Measurements from ENCODE around the gene RBMS1.
A peak's percentile ranks its signal among the peaks of the same experiment; 100 is the strongest.

RBMS1 gene

DNA sequence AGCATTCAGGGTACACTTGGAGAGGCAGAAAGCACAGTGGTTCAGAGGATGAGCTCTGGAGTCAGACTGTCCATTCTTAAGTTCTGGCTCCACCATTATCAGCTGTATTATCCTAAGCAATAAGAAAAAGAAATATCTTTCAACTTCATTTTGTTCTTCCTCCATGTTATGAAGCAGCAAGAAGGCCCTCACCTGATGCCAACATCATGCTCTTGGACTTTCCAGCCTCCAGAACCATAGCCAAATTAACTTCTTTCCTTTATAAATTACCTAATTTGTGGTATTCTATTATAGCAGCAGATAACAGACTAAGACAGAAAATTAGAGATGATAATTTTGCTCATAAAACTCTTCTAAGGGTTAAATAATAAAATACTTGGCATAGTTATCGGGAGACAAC, 137.1 kb downstream of the RBMS1 start:
- no peak for DNase-seq (ENCODE audit: low spot score)
- TF ChIP-seq, protein P1, sequence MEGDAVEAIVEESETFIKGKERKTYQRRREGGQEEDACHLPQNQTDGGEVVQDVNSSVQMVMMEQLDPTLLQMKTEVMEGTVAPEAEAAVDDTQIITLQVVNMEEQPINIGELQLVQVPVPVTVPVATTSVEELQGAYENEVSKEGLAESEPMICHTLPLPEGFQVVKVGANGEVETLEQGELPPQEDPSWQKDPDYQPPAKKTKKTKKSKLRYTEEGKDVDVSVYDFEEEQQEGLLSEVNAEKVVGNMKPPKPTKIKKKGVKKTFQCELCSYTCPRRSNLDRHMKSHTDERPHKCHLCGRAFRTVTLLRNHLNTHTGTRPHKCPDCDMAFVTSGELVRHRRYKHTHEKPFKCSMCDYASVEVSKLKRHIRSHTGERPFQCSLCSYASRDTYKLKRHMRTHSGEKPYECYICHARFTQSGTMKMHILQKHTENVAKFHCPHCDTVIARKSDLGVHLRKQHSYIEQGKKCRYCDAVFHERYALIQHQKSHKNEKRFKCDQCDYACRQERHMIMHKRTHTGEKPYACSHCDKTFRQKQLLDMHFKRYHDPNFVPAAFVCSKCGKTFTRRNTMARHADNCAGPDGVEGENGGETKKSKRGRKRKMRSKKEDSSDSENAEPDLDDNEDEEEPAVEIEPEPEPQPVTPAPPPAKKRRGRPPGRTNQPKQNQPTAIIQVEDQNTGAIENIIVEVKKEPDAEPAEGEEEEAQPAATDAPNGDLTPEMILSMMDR (IDR thresholded peaks at IDR 0.05; ENCODE audit: extremely low read depth, missing control alignments): no peak

DNA sequence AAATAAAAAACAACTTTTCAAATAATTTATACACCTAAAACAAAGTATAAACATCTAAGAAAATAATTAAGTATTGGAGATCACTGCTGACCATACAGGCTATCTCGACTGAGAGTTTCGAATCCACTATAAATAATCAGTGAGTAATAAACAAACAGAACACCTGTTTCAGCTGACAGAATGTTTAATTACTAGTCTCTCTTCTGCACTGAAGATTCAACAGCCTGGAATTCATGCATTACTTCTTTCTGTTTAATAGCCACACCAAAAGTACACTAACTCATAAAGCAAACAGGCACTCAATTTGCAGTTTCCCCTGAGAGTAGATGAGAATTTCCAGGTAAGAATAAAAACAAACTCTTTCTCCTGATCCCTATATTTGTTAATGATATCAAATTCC, 138.5 kb downstream of the RBMS1 start:
- TF ChIP-seq, protein P1 (IDR thresholded peaks at IDR 0.05; ENCODE audit: extremely low read depth, missing control alignments): no peak
- DNase-seq (ENCODE audit: low spot score): no peak

DNA sequence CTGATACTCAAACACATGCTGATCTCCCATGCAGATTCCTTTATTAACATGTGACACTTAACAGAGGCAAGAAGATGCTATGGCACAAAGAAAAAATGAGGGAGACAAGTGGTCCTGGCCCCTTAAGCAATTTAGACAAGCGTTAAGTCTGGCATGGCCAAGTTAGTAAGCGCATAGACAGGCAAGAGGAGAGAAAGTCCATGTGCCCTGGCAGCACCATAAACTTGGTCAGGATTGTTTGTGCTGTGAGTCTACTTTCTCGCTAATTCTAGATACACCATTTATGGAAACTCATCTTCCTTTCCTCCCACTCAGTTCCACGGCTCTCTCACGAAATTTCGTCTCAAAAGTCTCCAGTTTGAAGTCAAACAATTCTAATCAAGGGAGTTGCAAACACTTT, 138.9 kb downstream of the RBMS1 start:
- TF ChIP-seq, protein P1 (IDR thresholded peaks at IDR 0.05; ENCODE audit: extremely low read depth, missing control alignments): no peak

DNA sequence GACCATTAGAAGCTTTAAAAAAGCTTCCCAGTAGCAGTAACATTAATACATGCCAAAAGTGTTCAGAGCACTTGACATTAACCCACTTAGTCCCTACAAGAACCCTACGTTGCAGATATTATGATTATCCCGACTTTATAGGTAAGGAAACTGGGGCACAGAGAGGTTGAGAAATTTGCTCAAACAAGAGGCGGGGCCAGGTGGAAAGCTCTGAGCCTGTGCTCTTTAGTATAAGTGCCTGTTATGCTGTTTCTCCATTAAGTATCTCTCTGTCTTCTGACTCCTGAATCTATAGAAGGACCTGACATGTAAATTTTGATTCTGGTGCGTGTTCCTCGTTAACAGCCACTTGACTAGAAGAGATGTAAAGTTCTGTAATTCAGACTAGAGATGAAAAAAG, 139.8 kb downstream of the RBMS1 start:
- TF ChIP-seq, protein P1 (IDR thresholded peaks at IDR 0.05; ENCODE audit: extremely low read depth, missing control alignments): no peak
- no peak for DNase-seq (ENCODE audit: low spot score)

More for the DNA sequence above, 138.9 kb downstream of the RBMS1 start:
- no peak for DNase-seq (ENCODE audit: low spot score)

DNA sequence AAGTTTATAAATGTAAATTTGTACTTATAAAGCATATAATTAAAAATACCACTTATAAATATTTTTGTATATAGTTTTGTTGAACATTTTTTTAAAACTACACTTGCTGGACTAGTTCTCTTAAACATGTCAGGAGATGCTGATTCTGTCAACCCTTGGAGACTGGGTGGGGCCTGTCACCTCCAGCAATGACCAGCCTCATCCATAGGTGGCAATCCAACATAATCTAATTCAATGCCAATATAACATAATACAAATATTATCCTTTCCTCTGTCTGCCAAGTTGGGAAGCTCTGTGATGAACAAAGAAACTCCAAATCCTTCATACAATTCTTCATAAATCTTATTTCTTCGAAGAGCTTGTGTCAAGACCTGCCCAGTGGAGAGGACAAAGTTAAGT, 140.4 kb downstream of the RBMS1 start:
- DNase-seq (ENCODE audit: low spot score): peak; percentile 4
- TF ChIP-seq, protein P1 (IDR thresholded peaks at IDR 0.05; ENCODE audit: extremely low read depth, missing control alignments): peak; percentile 22

DNA sequence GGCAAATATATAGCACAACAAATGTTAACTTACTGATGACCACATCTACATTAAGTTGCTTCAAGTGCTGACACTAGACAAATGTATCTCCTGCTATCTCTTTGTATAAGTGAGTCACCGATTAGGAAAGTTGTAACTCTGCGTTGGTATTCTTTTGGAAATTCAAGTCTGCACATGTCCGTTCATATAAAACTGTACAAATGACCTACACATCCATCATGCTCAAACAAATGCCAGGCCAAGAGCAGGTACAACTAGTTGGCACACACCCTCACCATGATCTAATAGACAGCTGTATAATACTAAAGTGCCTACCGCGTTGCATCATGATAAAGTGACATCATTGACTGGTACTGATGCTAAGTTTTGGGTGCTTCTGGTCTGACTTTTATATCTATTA, 141.1 kb downstream of the RBMS1 start:
- DNase-seq (ENCODE audit: low spot score): no peak
- TF ChIP-seq, protein P1 (IDR thresholded peaks at IDR 0.05; ENCODE audit: extremely low read depth, missing control alignments): no peak

DNA sequence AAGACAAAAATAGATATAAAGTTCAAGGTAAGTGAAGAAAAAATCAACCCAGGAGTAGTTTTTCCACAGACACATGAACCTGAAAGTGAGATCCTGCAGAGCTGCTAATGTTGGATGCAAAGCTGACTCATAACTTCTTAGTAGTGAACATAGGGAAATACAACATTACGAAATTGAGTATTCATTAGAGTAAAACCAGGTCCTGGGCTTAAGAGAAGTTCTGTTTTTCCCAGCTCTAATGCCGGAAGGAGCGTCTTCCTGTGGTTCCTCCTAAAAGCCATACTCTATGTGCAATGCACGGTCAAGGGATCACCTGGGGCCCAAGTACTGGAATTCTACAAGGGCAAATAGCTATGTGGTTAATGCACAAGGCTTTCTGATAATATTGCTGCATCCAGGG, 141.7 kb downstream of the RBMS1 start:
- no peak for DNase-seq (ENCODE audit: low spot score)
- TF ChIP-seq, protein P1 (IDR thresholded peaks at IDR 0.05; ENCODE audit: extremely low read depth, missing control alignments): no peak
